SH-SY5Y (cell line): Measurements from ENCODE around the gene AGTPBP1.

Experiments
- GATA2 ChIP-seq: IDR thresholded peaks from 2 replicates; pipeline ENCODE4 v1.6.1; 2011; ENCODE audit warnings: mild to moderate bottlenecking, low read depth, low read length
- GATA3 ChIP-seq: IDR thresholded peaks from 2 replicates; pipeline ENCODE4 v1.6.1; 2011; ENCODE audit warnings: low read depth, mild to moderate bottlenecking, low read length, moderate library complexity

GRCh38 chr9:85727500-85727899 lies 14.3 kb downstream of the AGTPBP1 start:
- TF ChIP-seq GATA3: no peak
- TF ChIP-seq GATA2: no peak
